Measurements from ENCODE around the gene BTNL9.

BTNL9 gene

DNA sequence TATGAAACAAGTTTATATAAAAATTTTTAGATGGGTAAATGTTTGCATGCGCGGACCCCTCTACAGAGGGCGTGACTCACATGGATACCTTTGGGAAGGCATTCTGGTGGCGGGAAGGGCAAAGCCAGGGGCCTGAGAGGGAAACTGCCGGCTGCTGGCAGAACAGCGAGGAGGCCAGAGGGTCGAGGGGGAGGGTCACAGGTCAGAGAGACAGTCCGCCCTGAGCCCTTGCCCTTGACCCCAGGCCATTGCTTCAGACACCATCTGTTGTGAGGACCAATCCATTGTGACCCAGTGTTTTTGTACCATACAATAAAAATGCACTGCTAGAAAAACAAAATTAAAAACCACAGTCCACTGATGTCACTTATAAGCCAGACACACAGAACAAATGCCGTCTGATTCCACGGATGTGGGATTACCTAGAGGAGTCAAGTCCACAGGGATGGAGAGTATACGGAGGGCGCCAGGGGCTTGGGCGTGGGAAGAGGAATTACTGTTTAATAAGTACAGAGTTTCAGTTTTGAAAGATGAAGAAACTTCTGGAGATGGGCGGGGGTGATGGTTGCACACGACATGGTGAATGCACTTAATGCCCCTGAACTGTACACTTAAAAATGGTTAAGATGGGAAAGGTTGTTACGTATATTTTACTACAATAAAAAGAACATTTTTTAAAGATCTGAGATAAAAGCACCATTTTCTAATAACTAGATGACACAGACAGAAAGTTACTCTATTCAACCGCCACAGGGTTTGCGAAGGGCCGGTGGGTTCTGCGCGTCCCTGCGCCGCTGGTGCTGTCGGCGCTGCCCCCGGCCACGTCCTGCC, 12.0 kb downstream of the BTNL9 start:
- Mint-ChIP-seq H3K27ac (no peak overlapping the region), H3K4me3 (peak overlapping the region; percentile 82), H3K27me3 (peaks cover 58% of the 10 kb centered on the region), H3K4me1 (ENCODE audit: low read depth) (peaks cover 16% of the 10 kb centered on the region), H3K36me3 (no peaks in the 10 kb centered on the region), H3K9me3 (ENCODE audit: low read depth) (no peaks in the 10 kb centered on the region)

DNA sequence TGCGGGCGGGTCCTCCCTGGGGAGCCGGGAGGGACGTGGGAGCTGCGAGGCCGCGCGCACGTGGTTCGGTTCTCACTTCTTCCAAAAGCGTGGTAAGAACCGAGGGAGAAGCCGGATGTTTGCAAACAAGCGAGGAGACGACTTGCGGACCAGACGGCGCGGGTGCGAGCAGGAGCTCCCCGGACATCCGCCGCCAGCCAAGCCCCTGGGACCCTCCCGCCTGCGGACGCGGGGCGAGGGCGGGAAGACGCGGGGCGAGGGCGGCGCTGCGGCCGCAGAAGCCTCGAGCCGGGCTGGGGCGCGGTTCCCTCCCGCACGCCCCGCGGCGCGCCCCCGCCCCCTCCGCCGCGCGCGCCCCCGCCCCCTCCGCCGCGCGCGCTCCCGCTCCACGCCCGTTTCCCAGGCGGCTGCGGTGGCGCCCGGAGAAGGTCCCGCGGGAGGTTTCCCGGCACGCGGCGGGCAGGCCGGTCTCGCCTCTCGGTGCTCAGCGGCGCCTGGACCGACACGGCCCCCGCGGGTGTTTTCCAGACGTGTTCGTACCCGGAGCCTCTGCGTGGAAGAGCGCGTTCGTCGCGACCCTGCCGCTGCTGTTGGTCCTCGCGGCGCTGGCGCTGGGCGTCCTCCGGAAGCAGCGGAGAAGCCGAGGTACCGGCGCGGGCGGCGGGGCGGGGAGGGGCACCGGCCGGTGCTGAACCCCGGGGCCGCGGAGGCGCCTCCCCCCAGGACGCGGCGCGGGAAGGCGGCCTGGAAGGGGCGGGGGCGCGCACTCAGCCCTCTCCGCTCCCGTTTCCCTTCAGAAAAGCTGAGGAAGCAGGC, 12.8 kb downstream of the BTNL9 start:
- no peak overlapping the region for H3K27ac Mint-ChIP-seq
- no peaks in the 10 kb centered on the region for H3K9me3 Mint-ChIP-seq (ENCODE audit: low read depth)
- peaks cover 16% of the 10 kb centered on the region for H3K4me1 Mint-ChIP-seq (ENCODE audit: low read depth)

DNA sequence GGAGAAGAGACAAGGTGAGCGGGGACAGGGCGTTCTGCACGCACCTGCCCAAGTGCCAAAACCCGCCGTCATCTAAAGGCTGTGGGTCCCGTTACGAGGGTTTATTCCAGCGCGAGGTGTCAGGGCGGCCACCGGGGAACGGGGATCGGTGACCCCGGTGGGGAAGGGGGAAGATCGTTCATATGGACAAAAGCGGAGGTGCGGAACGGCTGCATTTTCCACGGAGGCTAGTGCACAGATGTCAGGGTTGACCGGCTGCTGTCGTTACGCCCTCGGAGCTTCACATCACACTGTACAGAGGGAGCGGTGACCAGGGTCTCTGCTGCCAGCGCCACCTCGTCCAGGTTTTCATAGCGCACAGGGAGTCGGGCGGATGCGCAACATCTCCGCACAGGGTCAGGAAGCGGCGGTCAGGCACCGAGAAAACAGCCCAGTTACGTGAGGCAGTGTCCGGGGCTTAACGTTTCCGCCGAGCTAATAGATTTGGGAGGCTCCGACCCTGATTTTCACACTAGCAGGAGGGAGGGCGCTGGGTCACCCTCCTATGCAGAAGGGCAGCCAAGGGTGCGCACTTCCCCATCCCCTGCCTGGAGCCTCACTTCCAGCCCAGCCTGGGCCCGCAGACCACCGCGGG, 13.5 kb downstream of the BTNL9 start:
- Mint-ChIP-seq H3K4me1 (ENCODE audit: low read depth) (peaks cover 16% of the 10 kb centered on the region), H3K4me3 (peak overlapping the region; percentile 80), H3K27ac (no peak overlapping the region), H3K27me3 (peaks cover 61% of the 10 kb centered on the region), H3K36me3 (no peaks in the 10 kb centered on the region), H3K9me3 (ENCODE audit: low read depth) (no peaks in the 10 kb centered on the region)

More for the DNA sequence above, 12.8 kb downstream of the BTNL9 start:
- no peaks in the 10 kb centered on the region for H3K36me3 Mint-ChIP-seq
- peak overlapping the region; percentile 82 for H3K4me3 Mint-ChIP-seq
- peaks cover 59% of the 10 kb centered on the region for H3K27me3 Mint-ChIP-seq

DNA sequence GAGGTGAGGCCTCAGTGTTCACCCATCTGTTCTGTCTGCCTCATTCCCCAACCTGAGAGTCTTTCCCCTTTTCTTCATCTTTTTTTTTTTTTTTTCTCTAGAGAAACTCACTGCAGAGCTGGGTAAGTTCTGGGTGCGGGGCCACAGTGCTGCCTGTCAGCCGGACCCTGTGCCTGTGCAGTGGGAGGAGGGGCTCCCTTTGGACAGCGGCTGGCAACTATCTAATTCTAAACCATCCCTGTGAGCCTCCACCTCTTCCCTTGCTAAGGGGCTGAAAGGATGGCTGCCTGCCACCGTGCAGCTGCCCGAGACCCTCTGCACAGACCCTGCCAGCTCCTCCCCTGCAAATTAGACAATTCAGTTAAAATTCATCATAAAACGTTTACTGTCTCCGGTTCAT, 14.1 kb downstream of the BTNL9 start:
- H3K4me1 Mint-ChIP-seq (ENCODE audit: low read depth) = peaks cover 18% of the 10 kb centered on the region
- H3K27me3 Mint-ChIP-seq = peaks cover 62% of the 10 kb centered on the region
- H3K4me3 Mint-ChIP-seq = peak overlapping the region; percentile 80
- no peaks in the 10 kb centered on the region for H3K9me3 Mint-ChIP-seq (ENCODE audit: low read depth)
- no peaks in the 10 kb centered on the region for H3K36me3 Mint-ChIP-seq
- H3K27ac Mint-ChIP-seq = no peak overlapping the region

DNA sequence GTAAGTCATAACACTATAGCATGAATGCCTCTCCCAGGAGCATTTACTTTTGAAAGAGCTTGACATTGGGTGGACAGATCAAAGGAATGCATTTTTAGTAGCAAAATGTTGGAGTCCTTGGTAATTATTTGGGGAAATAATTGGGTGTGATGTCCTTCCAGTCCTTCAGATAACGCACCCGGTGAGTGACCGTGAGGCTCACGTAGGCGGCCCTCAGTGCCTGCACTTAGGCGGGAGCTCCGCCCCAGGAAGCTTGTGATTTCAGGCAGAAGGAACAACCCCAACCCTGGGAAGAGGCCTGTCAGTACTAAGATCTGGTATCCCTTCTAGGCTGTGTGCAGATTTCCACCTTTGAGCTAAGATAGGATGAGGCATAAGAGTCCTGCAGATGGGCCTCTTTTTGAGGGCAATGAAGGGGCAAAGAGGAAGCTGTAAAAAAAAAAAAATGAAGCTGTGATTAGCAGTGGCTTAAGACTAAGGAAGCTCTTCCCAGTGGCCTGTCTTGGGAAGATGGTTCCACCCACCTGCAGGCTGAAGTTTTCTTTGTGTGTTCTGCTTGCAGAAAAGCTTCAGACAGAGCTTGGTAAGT, 14.9 kb downstream of the BTNL9 start:
- Mint-ChIP-seq H3K27me3 (peaks cover 56% of the 10 kb centered on the region), H3K4me1 (ENCODE audit: low read depth) (peaks cover 18% of the 10 kb centered on the region), H3K27ac (no peak overlapping the region), H3K9me3 (ENCODE audit: low read depth) (no peaks in the 10 kb centered on the region), H3K36me3 (no peaks in the 10 kb centered on the region), H3K4me3 (peak overlapping the region; percentile 80)

DNA sequence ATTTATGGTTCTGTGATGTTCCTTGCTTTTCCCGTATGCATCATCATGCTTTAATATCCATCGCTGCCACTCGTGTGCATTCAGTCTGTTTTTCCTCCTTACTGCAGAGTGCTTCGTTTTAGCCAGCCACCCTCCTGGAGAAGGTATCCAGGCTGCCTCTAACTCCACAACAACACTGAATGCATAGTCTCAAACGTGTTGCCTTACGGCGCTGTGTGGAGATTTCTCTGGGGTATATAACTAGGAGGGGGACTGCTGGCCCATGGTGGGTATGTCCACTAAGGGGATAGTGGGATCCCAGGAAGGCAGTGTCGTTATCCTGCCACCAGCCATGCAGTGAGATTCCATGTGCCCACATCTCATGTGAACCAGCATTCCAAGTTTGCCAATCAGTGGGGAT, 16.4 kb downstream of the BTNL9 start:
- Mint-ChIP-seq H3K36me3 (no peaks in the 10 kb centered on the region), H3K9me3 (ENCODE audit: low read depth) (no peaks in the 10 kb centered on the region), H3K4me1 (ENCODE audit: low read depth) (peaks cover 18% of the 10 kb centered on the region), H3K4me3 (no peak overlapping the region), H3K27ac (no peak overlapping the region), H3K27me3 (peaks cover 56% of the 10 kb centered on the region)

DNA sequence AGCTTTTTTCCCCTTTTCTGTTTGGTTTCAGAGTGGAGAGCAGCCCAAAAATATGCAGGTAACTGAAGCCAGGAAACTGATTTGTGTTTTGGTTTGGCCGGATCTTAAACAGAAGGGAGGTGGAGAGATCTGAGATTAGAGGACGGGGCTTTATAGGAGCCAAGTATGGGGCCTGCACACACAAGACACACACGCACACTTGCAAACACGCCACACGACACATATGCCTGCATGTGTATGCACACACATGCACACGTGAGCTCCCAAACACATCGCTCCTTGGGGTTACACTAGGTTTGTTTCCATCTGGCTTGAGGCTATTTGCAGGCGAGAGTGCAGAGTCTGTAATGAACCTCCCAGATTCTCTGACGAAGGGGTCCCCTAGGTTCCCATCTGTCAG, 18.3 kb downstream of the BTNL9 start:
- Mint-ChIP-seq H3K36me3 (no peaks in the 10 kb centered on the region), H3K9me3 (ENCODE audit: low read depth) (no peaks in the 10 kb centered on the region), H3K4me1 (ENCODE audit: low read depth) (peaks cover 13% of the 10 kb centered on the region), H3K27me3 (peaks cover 67% of the 10 kb centered on the region), H3K4me3 (no peak overlapping the region), H3K27ac (no peak overlapping the region)

DNA sequence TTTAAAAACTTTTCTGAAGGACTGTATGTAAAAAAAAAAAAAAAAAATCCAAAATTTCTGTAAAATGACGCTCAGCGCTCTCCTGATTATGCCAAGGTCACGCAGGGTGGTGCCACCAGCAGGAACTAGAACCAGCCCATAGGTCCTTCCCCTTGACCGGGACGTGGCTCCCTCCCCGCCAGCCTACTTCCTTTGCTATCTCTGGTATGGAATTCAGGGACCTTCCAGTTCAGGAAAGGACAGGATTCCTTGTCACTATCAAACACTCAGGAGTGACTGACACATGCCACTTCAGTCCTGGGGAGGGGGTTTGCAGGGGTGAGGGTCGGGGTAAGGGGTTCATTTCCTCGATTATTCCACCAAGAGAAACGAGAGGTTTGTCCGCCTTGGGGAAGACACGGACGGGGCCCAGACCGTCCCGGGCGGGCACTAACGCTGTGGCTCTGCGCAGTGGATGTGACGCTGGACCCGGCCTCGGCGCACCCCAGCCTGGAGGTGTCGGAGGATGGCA, 18.8 kb downstream of the BTNL9 start:
- H3K4me3 Mint-ChIP-seq = no peak overlapping the region
- H3K9me3 Mint-ChIP-seq (ENCODE audit: low read depth) = no peaks in the 10 kb centered on the region
- H3K4me1 Mint-ChIP-seq (ENCODE audit: low read depth) = peaks cover 9% of the 10 kb centered on the region
- peaks cover 67% of the 10 kb centered on the region for H3K27me3 Mint-ChIP-seq
- no peak overlapping the region for H3K27ac Mint-ChIP-seq
- H3K36me3 Mint-ChIP-seq = no peaks in the 10 kb centered on the region

DNA sequence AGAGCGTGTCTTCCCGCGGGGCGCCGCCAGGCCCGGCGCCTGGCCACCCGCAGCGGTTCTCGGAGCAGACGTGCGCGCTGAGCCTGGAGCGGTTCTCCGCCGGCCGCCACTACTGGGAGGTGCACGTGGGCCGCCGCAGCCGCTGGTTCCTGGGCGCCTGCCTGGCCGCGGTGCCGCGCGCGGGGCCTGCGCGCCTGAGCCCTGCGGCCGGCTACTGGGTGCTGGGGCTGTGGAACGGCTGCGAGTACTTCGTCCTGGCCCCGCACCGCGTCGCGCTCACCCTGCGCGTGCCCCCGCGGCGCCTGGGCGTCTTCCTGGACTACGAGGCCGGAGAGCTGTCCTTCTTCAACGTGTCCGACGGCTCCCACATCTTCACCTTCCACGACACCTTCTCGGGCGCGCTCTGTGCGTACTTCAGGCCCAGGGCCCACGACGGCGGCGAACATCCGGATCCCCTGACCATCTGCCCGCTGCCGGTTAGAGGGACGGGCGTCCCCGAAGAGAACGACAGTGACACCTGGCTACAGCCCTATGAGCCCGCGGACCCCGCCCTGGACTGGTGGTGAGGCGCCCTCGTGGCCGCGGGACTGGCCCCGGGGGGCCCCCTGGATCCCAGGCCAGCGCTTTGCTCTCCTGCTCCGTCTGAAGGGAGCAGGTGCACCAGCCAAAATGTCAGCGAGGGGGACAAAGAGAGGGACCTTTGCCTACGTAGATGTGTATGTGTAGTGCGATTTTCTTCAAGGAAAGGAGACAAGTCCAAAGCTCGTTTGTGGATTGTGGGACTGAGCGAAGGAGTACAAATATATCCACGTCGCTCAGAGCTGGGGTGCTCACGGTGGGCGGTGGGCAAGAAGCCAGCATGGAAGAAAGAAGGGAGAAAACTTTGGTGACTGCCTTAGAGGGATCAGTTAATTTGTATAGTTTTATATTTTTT, 19.5 kb downstream of the BTNL9 start:
- peaks cover 64% of the 10 kb centered on the region for H3K27me3 Mint-ChIP-seq
- no peak overlapping the region for H3K27ac Mint-ChIP-seq
- peaks cover 2% of the 10 kb centered on the region for H3K4me1 Mint-ChIP-seq (ENCODE audit: low read depth)
- H3K36me3 Mint-ChIP-seq = no peaks in the 10 kb centered on the region
- H3K4me3 Mint-ChIP-seq = no peak overlapping the region
- H3K9me3 Mint-ChIP-seq (ENCODE audit: low read depth) = no peaks in the 10 kb centered on the region

DNA sequence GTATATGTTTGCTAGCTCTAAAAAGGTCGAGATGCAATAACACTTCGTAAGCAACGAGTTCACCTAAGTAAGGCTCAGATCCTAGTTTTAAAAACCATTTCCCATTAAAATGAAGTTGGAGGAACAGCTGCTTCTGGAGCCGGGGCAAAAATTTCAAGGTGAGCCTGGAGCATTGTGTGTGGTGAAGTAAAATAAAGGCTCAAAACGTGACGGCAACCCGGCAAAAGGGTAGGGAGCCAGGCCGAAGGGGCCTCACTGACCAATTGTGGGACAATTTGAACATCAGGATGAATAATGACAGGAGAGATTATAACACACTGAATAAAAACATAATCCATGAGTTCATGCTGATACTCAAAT, 20.1 kb downstream of the BTNL9 start:
- H3K27me3 Mint-ChIP-seq = peaks cover 60% of the 10 kb centered on the region

DNA sequence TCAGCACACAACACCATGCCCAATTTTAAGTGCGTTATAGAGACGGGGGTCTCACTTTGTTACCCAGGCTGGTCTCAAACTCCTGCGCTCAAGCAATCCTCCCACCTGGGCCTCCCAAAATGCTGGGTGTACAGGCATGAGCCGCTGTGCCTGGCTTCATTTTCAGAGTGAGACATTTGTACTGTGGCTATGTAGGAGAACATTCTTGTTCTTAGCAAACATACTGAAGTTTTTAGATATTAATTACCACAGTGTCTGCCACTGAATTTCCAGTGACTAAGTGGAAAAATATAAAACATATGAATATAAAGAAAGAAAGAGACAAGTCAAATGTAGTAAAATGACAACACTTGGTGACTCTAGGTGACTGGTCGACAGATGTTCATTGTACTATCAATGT, 20.9 kb downstream of the BTNL9 start:
- Mint-ChIP-seq H3K27me3 (peaks cover 60% of the 10 kb centered on the region), H3K4me1 (ENCODE audit: low read depth) (peaks cover 2% of the 10 kb centered on the region), H3K4me3 (no peak overlapping the region), H3K27ac (no peak overlapping the region), H3K9me3 (ENCODE audit: low read depth) (no peaks in the 10 kb centered on the region), H3K36me3 (no peaks in the 10 kb centered on the region)

More for the DNA sequence above, 20.1 kb downstream of the BTNL9 start:
- Mint-ChIP-seq H3K9me3 (ENCODE audit: low read depth) (no peaks in the 10 kb centered on the region), H3K4me3 (no peak overlapping the region), H3K36me3 (no peaks in the 10 kb centered on the region), H3K27ac (no peak overlapping the region), H3K4me1 (ENCODE audit: low read depth) (peaks cover 2% of the 10 kb centered on the region)

DNA sequence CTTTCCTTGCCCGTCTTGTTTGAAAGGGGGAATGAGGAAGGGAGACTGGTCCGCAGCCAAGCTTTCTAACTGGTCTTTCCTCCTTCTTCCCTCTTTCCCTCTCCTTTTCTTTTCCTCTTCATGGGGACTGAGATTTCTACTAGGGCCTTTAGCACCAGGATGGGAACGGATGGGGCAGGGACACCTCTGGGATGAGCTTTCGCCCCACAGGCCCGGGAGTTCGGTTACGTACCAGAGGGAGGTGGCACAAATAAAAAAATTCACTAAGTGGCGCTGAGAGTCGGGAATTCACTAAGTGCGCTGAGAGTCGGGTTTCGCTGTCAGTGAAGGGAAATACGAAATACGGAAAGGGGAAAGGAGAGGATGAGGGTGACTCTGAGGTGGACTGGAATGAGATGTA, 21.6 kb downstream of the BTNL9 start:
- Mint-ChIP-seq H3K4me3 (no peak overlapping the region), H3K27ac (no peak overlapping the region), H3K36me3 (no peaks in the 10 kb centered on the region), H3K27me3 (peaks cover 55% of the 10 kb centered on the region), H3K9me3 (ENCODE audit: low read depth) (no peaks in the 10 kb centered on the region), H3K4me1 (ENCODE audit: low read depth) (peaks cover 2% of the 10 kb centered on the region)

DNA sequence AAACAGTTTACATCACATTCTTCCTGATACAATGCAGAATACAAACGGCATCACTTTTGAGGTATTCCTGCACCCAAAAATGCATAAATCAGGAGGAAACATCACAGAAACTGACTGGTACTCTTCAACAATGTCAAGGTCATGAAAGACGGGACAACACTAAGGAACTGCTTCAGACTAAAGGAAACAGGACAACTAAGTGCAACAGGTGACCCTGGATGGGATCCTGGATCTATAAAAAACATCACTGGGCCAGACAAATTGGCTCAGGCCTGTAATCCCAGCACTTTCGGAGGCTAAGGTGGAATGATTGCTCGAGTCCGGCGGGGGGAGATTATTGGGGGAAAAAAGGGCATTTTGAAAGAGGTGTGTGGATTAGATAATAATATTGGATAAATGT, 22.6 kb downstream of the BTNL9 start:
- H3K27ac Mint-ChIP-seq = no peak overlapping the region
- no peaks in the 10 kb centered on the region for H3K9me3 Mint-ChIP-seq (ENCODE audit: low read depth)
- H3K4me1 Mint-ChIP-seq (ENCODE audit: low read depth) = peaks cover 2% of the 10 kb centered on the region
- no peak overlapping the region for H3K4me3 Mint-ChIP-seq
- H3K27me3 Mint-ChIP-seq = peaks cover 53% of the 10 kb centered on the region
- no peaks in the 10 kb centered on the region for H3K36me3 Mint-ChIP-seq

DNA sequence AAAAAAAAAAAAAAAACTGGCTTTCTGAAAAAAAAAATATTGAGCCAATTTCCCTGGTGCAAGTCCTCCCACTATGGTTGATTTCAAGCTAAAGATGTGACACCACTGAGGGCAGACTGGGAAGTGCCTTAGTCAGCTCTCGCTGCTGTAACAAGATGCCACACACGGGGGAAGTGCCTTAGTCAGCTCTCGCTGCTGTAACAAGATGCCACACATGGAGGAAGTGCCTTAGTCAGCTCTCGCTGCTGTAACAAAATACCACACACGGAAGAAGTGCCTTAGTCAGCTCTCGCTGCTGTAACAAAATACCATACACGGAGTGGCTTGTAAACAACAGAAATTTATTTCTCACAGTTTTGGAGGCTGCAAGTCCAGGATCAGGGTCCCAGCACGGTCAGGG, 23.4 kb downstream of the BTNL9 start:
- Mint-ChIP-seq H3K36me3 (no peaks in the 10 kb centered on the region), H3K4me1 (ENCODE audit: low read depth) (peaks cover 2% of the 10 kb centered on the region), H3K9me3 (ENCODE audit: low read depth) (no peaks in the 10 kb centered on the region), H3K27ac (no peak overlapping the region), H3K27me3 (peaks cover 53% of the 10 kb centered on the region), H3K4me3 (no peak overlapping the region)
